Measurements from ENCODE around the gene TMEM213. TPM values are rescaled to one million over a fixed set of nuclear protein-coding genes. Genes with fewer than 3 reads are reported as not detected.

Gene TMEM213
- total RNA-seq, 1 experiment from 2014 or later = not detected

DNA sequence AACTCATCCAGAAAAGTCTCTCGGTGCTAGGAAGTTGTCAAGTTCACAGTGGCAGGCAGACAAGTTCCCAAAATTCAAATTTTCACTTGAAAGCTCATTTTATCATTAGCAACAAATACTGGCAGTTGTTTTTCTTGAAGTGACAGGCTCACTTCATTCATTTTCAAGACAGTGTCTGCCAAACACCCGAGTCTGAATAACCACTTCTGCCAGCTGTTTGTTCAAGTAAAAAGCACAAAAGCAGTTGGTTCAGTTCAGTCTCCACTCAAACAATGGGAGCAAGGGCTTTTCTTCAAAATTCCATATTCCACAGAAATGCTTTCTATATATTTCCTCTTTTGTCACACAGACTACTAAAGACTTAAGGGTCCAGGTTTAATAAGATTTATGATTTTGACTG lies 47.9 kb downstream of the TMEM213 start:
- ChIA-PET RAD21 (ENCODE audit: low non-redundant PET in 1 of 2, low total read pairs in 2 of 2, uncharacterized antibody in 2 of 2, unreplicated experiment in 2 of 2) (no interaction called here), CTCF (interaction anchor here (1.2 kb wide), 1 partner anchor 41 kb away, joined by 3 read pairs; no protein-coding TSS in a partner anchor), POLR2A (no interaction called here)
- TF ChIP-seq POLR2A (IDR thresholded peaks at IDR 0.05; ENCODE audit: borderline replicate concordance, extremely low read depth, insufficient read depth, insufficient read length) (no peak), ELF1 (IDR thresholded peaks at IDR 0.05; ENCODE audit: borderline replicate concordance, low read depth) (no peak), CEBPB (IDR thresholded peaks at IDR 0.05; ENCODE audit: low read depth) (no peak), EGR1 (IDR thresholded peaks at IDR 0.05; ENCODE audit: low read depth) (no peak), FOSL1 (IDR thresholded peaks at IDR 0.05; ENCODE audit: low read depth) (no peak), ZFX (IDR thresholded peaks at IDR 0.05) (no peak)
- no peak for ATAC-seq
- no peak overlapping the region for H3K27ac ChIP-seq (ENCODE audit: low read depth, low read length)
- no peak overlapping the region for H3K4me2 ChIP-seq (ENCODE audit: low read length)
- no peaks in the 10 kb centered on the region for H3K36me3 ChIP-seq (ENCODE audit: control insufficient read depth in 1 of 2, insufficient read depth in 2 of 2, low read length in 2 of 2)
- no TSS peak for BruUV-seq (replicated peaks)
- no peaks in the 10 kb centered on the region for H3K9me3 ChIP-seq (ENCODE audit: control insufficient read depth in 1 of 2, insufficient read depth in 1 of 2, low read depth in 1 of 2, low read length in 2 of 2)
- no peaks in the 10 kb centered on the region for H3K27me3 ChIP-seq (ENCODE audit: insufficient read depth, low read length)
- H3K79me2 ChIP-seq (ENCODE audit: insufficient read depth, low read length) = no peaks in the 10 kb centered on the region
- no peak overlapping the region for H3K4me3 ChIP-seq (replicated peaks in 1 of 2; ENCODE audit: low read depth in 1 of 2, low read length in 2 of 2)
- peaks cover 0 to 6% of the 10 kb centered on the region in 2 experiments; a peak in 2 of 4 replicates for H3K4me1 ChIP-seq (ENCODE audit: control insufficient read depth in 1 of 2, insufficient read depth in 2 of 2, low read length in 2 of 2)
- H3K9me2 ChIP-seq (ENCODE audit: insufficient read depth) = no peaks in the 10 kb centered on the region
- H4K20me1 ChIP-seq (ENCODE audit: insufficient read depth) = no peaks in the 10 kb centered on the region
- H2AFZ ChIP-seq (ENCODE audit: low read depth, low read length, poor library complexity, severe bottlenecking) = no peak overlapping the region
- intact Hi-C loops (cut with micrococcal nuclease) = no loop called here
- DNase-seq (ENCODE audit: low read depth, low spot score) = no peak
- no peak overlapping the region for H3K9ac ChIP-seq (ENCODE audit: low read length)

DNA sequence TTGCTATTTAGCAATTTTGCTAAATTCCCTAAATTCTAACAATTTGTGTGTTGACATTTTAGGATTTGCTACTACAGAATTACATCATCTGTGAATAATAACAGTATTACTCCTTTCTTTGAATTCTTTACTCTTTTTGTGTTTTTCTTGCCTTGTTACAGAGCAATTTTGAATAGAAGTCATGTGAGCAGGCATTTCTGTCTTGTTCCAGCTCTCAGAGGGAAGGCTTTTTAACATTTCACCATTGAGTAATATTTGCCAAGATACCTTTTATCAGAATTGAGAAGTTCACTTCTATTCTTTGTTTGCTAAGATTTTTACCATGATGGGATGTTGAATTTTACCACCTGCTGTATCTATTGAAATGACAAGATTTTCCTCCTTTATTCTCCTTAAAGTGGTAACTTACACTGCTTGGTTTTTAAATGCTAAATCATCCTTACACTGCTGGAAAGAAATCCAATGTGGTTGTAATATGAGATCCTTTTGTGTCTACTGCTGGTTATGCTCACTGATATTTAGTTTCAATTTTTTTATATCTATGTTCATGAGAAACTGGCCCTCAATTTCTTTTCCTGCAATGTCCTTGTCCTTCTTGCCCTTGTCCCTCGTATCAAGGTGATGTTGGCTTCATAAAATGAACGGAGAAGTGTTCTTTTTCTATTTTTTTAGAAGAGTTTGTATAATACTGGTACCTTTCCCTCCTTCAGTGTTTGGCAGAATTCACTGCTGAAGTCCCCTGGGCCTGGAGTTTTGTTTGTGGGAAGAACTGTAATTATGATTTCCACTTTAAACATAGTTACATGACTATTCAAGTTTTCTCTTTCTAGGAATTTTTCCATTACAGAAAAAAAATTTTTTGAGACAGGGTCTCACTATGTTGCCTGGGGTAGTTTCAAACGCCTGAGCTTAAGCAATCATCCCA lies 50.5 kb downstream of the TMEM213 start:
- no TSS peak for BruUV-seq (replicated peaks)
- CTCF ChIA-PET = no interaction called here

More for the DNA sequence above, 50.5 kb downstream of the TMEM213 start:
- DNase-seq (ENCODE audit: low read depth, low spot score) = no peak
- POLR2A ChIA-PET = no interaction called here
- ATAC-seq = no peak
- H3K4me3 ChIP-seq (replicated peaks in 1 of 2; ENCODE audit: low read depth in 1 of 2, low read length in 2 of 2) = no peak overlapping the region
- H3K27me3 ChIP-seq (ENCODE audit: insufficient read depth, low read length) = no peaks in the 10 kb centered on the region
- no peaks in the 10 kb centered on the region for H3K9me3 ChIP-seq (ENCODE audit: control insufficient read depth in 1 of 2, insufficient read depth in 1 of 2, low read depth in 1 of 2, low read length in 2 of 2)
- H3K36me3 ChIP-seq (ENCODE audit: control insufficient read depth in 1 of 2, insufficient read depth in 2 of 2, low read length in 2 of 2) = no peaks in the 10 kb centered on the region
- no peaks in the 10 kb centered on the region for H3K9me2 ChIP-seq (ENCODE audit: insufficient read depth)
- no peak for TF ChIP-seq CEBPB (IDR thresholded peaks at IDR 0.05; ENCODE audit: low read depth)
- no peak for TF ChIP-seq FOSL1 (IDR thresholded peaks at IDR 0.05; ENCODE audit: low read depth)
- no peak for TF ChIP-seq POLR2AphosphoS5 (IDR thresholded peaks at IDR 0.05; ENCODE audit: low read depth, low read length)
- no peak for TF ChIP-seq ZFX (IDR thresholded peaks at IDR 0.05)
- no peak for TF ChIP-seq POLR2A (IDR thresholded peaks at IDR 0.05; ENCODE audit: borderline replicate concordance, extremely low read depth, insufficient read depth, insufficient read length)
- H3K4me1 ChIP-seq (ENCODE audit: control insufficient read depth in 1 of 2, insufficient read depth in 2 of 2, low read length in 2 of 2) = no peaks in the 10 kb centered on the region
- intact Hi-C loops (cut with micrococcal nuclease) = no loop called here
- no peak overlapping the region for H3K4me2 ChIP-seq (ENCODE audit: low read length)
- no peak overlapping the region for H3K9ac ChIP-seq (ENCODE audit: low read length)
- H2AFZ ChIP-seq (ENCODE audit: low read depth, low read length, poor library complexity, severe bottlenecking) = no peak overlapping the region
- H3K27ac ChIP-seq (ENCODE audit: low read depth, low read length) = no peak overlapping the region
- RAD21 ChIA-PET (ENCODE audit: low non-redundant PET in 1 of 2, low total read pairs in 2 of 2, uncharacterized antibody in 2 of 2, unreplicated experiment in 2 of 2) = no interaction called here
- H3K79me2 ChIP-seq (ENCODE audit: insufficient read depth, low read length) = no peaks in the 10 kb centered on the region
- no peaks in the 10 kb centered on the region for H4K20me1 ChIP-seq (ENCODE audit: insufficient read depth)
